Activated CD4-positive, CD25-positive, alpha-beta regulatory T cell treated with anti-CD3 and anti-CD28 coated beads, Interleukin-2, amount 50 U/mL, for 24 hours (primary cell): ENCODE results near the gene SLC35F3.
"Not testable (repeated sequence)": the region's sequence is repeated elsewhere in the genome, so short reads cannot be mapped to it uniquely, and the experiment has no call there.

Experiments
- ATAC-seq, 2 donors: fragments of 150-1000 bp; cut with Tn5 transposase; one replicate each; pipeline ENCODE4 v1.10.0; 2021; ENCODE audit warnings: mild to moderate bottlenecking in 1 of 2, moderate library complexity in 1 of 2

The SLC35F3 gene

DNA sequence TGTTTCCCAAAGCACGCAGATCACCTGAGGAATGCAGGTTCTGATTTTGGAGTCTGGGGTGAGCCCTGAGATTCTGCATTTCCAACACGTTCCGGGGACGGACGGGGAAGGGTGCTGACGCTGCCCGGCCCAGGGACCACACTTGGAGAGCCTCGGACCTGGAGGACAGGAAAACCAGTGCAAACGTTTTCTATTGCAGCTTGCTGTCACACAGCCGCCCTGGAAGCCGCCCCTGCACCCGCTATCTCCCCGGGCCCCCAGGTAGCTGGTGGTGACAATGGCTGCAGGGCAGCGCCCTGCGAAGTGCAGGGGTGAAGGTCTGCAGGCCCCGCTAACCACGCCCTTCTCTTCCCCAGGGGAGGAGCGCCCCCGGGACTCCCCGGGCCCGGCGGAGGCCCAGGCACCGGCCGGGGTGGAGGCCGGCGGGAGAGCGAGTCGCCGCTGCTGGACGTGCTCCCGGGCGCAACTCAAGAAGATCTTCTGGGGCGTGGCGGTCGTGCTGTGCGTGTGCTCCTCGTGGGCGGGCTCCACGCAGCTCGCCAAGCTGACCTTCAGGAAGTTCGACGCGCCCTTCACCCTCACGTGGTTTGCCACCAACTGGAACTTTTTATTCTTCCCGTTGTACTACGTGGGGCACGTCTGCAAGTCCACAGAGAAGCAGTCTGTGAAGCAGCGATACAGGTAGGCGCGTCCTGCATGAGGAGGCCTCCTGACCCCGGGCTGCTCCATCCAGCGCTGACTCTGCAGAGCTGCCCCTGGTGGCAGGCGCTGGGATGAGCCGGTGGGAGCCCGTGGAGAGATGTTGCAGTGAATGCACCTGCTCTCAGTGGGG is 326.8 kb downstream of the SLC35F3 start:
- ATAC-seq = peak in 1 of 2 donors; percentile 44

DNA sequence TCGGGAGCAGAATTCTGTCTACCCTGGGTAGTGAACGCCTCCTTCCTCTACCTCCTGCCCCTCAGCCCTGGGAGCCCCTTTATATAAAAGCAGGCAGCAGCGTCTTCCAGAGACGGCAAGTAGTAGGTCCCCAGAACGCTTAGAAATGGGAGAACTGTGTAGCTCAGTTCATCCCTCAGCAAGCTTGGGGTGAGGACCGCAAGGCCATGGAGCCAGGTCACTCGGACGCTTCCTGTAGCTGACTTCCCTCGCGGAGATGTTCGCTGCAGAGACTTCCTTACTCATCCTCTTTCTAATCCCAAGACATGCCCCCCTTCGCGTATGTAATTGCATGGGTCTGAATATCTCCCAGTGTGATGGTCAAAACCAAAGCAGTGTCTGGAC is 327.4 kb downstream of the SLC35F3 start:
- ATAC-seq = no peak

DNA sequence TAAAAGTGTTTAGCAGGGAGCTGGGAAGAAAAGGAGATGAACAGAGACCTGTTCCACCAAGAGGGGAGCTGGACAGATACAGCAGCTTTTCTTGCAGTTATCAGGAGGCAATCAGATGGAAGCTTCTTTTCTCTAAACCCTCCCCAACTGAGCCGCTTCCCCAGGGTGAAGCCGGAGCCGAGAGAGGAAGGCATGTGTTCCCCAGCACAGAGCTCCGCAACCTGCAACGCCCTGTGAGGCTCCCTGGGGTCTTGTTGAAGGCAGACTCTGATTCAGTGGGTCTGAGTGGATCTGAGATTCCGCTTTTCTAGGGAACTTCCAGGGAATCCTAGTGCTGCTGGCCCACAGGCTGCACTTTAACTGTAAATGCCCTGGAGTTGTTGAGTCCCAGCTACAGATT is 329.7 kb downstream of the SLC35F3 start:
- no peak for ATAC-seq

DNA sequence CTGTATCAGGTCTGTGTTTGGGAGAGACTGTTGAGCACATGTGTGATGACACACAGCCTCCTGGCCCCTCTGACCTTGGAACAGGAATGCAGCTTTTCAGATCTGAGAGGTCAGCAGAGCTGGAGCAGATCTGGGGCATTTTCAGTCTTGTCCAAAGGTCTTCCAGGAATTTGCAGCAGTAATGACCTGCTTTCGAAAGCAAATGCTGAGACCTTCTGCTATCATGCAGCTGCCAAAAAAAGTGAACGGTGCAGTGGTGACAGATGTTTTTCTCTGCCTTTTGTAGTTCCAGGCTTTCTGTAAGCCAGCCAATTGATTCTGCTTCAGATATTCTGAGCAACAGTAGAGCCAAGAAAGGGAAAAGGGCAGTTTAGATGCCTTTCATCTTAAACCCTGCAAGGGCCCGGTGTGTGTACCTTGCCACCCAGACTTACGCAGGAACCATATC is 331.0 kb downstream of the SLC35F3 start:
- no peak for ATAC-seq

DNA sequence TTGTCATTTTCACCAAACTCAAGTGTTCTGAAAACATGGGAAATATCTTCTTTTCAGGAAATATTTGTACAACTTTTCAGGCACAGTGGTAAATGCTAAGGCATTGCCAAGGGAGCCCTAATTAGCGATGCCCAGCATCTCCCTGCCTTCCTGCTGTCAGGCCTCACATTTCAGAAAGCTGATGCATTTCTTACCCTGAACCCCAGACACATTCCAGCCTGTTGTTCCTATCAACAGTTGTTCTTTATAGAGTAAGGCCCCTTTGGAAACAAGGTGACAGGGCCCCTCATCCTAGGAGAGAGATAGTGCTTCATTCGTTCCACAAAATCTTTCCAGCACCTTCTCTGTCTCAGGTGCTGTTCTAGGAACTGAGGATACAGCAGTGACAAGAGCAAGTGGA is 332.9 kb downstream of the SLC35F3 start:
- no peak for ATAC-seq

DNA sequence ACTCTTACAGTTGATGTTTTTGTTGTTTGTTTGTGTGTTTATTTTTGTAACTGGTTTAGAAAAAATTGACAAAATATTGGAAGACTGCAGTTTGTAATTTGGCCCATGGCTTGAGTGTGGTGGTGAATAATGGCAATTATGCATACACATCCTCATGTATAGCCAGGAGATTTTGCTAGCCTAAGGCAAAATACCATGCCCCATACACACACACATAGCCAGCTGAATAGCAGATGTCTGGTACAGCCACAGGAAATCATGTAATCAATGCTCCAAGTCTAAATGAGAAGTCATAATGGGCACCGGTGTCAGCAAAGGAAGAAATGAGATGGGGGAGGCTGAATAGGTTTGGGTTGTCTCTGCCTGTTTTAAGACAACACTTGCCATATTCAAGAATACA is 333.6 kb downstream of the SLC35F3 start:
- ATAC-seq = no peak

DNA sequence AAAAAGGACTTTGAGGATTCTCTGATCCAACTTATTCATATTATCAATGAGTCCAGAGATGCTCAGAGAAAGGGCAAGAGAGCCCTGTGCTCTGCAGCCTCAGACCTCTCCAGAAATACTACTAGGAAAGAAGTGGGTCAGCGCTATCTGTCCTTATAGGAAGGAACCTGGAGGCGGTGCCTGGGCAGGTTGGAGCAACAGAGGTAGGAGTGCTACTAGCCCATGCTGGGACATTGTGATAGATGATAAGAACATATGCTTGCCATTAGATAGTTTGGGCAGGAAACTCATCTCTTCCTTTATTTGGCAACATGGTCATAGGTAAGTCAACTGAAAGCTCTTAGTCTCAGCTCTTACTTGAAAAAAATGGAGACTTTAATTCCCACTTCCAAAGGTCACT is 335.0 kb downstream of the SLC35F3 start:
- ATAC-seq = no peak

DNA sequence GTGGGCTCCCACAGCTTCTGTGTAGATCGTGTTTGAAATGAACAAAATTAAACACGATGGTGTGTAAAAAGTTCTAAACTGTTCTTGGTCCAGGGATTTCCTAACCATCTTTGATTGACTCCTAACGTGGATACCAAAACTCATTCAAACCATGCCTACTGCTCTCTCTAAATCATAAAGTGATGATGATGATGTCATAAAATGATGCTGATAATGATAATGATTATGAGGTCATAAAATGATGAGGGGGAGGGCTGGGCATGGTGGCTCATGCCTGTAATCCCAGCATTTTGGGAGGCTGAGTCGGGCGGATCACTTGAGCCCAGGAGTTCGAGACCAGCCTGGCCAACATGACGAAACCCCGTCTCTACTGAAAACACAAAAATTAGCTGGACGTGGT is 335.5 kb downstream of the SLC35F3 start:
- ATAC-seq = no peak

DNA sequence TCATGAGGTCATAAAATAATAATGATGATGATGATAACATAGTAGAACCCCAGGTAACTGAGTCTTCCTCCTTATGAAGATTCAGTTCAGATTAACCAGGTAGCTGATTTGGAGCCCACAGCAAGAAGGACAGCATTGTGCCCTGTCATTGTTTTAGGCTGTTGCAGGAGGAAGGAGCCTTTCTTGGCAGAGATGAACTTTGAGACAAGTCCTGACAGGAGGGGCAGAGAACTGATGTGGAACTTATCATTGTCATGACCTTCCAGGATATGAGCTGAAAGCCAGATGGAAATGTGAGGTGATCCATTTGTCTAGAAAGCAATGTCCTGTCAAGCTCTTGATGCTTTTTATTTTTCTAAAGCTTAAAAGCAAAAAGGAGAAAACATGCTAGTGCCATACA is 336.2 kb downstream of the SLC35F3 start:
- ATAC-seq = no peak

DNA sequence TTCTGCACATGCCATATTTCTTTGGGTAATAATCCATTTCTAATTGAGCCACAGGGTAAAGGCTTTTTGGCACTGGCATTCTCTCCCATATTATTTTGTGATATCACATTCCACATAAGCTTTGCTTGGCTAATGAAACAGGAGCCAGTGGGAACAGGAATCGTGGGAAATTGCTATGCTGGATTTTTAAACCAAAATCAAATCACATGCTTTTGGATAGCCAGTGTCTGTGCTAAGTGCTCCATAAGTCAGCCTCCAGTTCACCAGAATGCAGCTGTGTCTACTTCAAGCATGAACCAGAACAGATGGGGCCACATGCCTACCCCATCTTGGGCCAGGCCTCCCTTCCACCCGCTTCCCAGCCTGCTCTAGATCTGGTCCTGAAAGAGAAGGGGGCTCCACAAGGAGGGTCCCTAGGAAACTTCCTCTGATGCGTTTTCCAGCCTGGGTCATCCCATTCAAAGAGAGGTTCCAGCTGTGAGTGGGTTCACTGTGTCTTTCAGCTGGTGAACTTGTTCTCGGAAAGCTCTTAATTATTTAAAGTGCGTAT is 337.5 kb downstream of the SLC35F3 start:
- ATAC-seq = no peak

DNA sequence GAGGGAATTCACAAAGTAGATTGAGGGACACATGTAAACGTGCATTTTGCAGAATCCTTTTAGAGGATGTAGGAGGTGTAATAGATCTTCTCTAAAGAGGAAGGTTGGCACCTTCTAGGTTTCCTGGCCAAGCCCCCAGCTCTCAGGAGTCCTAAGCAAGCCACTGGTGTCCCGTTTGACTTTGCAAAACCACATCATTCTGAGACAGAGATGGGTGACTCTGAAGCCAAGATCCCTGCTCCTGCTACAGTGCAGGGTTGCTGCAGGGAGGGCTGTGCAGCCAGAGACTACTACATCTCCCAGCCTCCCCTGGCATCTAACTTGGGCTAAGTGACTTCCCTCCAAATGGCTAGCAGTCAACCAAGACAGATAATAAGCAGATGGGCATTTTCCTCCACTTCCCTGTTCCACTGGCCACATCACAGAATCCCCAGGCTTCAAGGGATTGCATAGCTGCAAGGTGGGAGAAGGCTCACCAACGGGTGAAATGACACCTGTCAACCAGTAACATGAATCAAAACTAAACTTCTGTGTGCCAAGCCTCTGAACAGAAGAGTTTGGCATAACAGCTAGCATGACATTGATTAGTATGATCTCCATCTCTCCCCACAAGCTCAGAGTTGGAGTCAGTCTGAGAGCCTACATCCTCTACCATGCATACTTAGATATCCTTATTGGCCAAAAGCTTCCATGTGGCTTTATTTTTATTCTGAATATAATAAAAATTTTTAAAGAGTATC is 339.2 kb downstream of the SLC35F3 start:
- peak in 1 of 2 donors; percentile 12 for ATAC-seq

DNA sequence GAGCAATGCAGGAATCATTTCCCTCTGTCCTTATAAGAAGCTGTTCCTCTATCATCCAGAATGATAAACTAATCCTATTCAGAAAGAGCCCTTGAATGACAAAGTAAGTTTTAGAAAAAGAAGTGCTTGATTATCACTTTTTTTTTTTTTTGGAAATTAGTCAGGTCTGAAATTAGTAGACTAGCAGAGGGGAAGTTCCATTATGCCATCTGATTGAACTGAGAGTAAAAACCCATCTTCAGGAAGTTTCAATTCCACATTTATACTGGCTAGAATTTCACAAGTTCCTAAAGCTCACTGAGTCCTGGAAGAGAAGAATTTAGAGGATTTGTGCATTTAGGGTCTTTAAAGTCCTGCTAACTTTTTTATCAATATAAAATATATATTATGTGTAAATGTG is 340.0 kb downstream of the SLC35F3 start:
- ATAC-seq = peak; percentile 19 to 39

DNA sequence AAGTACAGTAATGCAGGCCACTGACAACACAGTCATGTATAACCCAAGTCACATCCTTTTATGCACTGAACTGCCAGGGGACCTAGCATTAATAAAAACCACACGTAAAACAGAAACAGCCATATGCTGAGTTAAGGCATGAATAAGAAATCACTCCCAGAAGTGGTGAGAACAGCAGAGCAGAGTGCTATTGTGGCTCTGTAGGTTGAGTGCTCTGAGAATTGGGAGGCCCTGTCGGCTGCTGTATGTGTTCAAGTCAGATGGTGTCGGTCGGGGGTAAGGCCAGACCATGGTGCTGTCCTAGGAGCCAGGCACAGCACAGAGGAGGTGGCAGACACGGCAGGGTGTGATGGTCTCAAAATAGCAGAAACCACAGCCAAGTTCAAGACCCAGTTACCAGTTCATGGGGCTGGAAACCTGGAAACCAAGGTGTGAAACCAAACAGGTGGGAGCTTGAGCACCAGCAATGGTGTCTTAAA is 342.2 kb downstream of the SLC35F3 start:
- ATAC-seq = peak; percentile 76 to 93

DNA sequence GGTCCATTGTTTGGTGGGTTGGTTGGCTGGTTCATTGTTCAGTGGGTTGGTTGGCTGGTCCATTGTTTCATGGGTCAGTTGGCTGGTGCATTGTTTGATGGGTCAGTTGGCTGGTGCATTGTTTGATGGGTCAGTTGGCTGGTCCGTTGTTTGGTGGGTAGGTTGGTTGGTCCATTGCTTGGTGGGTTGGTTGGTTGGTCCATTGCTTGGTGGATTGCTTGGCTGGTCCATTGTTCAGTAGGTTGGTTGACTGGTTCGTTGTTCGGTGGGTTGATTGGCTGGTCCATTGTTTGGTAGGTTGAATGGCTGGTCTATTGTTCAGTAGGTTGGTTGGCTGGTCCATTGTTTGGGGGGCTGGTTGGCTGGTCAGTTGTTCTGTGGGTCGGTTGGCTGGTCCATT is 343.3 kb downstream of the SLC35F3 start:
- ATAC-seq = not testable (repeated sequence)

DNA sequence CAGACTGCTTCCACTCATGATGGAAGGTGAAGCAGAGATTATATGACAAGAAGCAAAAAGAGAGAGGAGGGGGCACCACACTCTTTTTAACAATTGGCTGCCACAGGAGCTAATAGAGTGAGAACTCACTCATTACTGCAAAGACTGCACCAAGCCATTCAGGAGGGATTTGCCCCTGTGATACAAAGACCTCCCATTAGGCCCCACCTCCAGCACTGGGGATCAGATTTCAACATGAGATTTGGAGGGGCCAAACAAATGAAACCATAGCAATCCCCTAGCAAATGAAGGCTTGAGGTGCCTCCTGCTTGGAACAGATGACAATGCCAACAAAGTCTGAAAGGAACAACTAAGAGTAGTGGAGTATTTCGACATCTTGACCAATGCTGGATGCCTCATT is 346.3 kb downstream of the SLC35F3 start:
- ATAC-seq = no peak

DNA sequence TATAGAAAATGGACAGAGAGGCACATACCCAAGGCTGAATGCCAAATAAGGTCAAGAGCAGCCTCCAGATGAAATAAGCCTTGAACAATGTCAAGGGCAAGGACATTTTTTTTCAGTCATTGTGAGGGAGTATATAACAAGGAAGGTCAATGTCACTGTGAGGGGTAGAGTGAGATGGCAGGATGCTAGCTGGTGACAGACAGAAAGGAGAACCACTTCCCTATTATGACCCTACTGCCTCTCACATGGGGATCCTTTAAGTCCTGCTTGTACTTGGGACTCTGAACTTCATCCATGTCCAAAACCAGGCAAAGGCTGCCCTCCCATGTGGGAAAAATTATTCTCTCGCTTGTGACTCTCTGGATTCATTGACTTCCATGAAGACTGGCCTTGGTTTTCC is 349.3 kb downstream of the SLC35F3 start:
- ATAC-seq = no peak

DNA sequence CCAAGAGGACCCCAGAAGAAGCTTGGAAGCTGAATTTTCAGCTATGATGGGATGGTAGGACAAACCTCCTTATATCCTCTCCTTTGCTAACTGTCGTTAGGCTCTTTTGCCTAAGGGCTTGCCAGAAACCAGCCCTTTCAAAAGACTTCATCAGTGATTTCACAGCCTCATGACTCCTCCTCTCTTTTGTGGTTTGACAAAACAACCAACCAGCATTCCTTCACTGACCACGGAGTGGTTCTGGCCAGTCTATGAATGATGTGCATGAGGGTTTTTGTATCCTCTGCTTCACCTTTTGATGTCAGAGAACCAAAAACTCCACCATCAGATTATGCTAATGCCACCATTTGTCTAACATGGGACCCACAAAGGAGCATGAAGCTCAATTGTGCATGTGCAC is 351.9 kb downstream of the SLC35F3 start:
- ATAC-seq = no peak

DNA sequence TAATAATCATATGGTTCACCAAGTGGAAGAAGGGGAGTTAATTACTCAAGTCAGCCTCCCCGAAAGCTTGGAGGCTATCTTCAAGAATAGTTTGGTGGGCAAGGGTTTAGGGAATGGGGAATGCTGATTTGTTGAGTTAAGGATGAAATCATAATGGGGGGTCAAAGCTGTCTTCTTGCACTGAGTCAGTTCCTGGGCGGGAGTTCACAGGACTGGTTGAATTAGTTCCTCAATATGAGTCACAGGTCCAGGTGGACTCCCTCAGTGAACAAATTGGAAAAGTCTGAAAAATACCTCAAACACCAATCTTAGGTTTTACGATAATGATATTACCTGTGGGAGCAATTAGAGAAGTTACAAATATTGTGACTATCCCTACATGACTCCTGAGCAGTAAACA is 353.6 kb downstream of the SLC35F3 start:
- no peak for ATAC-seq

DNA sequence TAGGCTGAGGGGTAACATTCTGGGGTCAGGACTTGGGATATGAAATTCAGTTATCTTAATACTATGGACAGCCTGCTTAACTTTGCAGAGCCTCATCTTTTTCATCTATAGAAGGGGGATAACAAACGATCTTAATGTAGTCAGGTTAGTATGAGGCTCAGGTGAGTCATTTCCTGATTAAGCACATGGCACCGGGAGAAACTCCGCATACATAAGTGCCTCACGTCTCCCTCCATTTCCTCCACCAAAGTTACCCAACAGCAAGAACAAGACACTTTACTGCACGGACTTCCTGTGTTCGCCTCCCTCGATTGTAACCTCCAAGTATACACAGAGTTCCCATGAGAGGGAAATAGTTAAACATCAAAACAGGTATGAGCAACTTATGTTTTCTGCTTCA is 356.1 kb downstream of the SLC35F3 start:
- ATAC-seq = peak; percentile 80 to 87

DNA sequence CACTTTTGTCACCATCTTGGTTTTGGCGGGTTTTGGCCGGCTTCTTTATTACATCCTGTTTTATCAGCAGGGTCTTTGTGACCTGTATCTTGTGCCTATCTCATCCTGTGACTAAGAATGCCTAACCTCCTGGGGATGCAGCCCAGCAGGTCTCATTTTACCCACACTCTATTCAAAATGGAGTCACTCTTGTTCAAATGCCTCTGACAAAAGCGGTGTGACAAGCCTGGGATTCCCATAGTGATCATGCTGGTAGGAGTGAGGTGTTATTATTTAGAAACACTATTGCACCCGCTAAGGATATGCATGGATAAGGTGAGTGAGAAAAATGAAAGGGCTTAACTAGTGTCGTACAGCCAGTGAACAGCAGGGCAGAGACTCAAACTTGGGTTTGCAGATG is 357.1 kb downstream of the SLC35F3 start:
- no peak for ATAC-seq

DNA sequence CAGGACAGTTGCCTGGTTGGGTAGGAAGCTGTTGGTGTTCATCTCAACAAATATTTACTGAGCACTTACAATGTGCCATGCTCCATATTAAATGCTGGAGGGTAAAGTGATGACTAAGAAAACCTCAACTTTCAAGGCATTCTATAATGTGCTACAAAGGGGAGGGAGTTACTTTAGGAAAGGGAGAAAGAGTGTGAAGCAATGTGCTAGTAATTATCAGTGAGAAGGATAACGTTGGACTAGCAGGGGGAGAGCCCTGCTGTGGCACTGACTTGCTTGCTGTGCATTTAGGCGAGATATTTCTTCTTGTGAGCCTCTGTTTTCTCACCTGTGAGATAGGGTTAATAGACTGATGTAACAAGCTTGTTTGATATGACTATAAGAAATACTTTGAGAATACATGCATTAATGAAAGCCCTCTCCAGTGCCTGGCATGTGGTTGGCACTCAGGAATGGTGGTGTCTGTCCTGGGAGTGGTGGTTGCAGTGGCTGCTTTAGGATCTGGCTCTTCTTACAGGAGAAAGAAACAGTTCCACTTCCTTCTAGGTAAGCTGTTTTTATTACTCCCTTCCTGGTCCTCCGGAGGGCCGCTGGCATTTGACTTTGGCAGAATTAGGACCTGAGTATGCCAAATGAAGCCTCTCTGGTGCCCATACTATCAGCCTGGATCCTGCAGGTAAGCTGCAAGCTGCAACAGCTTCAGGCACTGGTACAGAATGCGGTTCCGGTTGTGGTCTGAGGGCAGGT is 357.7 kb downstream of the SLC35F3 start:
- no peak for ATAC-seq

DNA sequence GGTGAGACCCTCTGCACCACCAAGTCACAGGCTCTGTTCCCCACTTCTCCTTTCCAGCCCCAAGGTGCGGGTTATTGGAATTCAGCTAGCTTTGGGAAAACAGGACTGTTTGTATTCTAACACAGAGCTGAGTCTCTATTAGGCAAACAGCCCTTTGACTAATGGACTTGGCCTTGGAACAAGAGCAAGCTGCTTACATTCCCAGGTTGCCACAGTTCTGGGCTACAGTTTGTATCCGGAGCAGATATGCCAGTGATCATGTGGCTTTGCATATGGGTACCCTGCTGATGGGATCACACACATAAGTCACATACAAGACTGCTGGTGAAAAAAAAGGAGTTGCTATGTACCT is 358.3 kb downstream of the SLC35F3 start:
- no peak for ATAC-seq

DNA sequence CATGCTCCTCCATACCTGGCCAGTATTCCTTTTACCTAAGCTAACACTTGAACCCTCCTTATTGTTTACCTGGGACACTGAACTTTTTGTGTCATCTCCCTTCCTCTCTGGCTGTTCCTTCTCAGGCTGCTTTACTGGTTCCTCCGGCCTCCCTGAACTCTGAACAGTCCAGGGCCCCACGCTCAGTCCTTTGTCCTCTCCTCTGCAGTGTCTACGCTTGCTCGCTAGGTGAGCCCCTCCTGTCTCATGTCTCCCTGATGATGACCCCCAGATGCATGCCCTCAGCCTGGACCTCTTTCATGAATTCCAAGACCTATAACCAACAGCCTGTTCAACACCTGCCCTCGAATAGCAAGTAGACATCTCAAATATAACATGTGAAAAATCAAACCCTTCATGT is 360.4 kb downstream of the SLC35F3 start:
- no peak for ATAC-seq
